ENCODE data around the gene TGFB3.
"Not testable (repeated sequence)": the region's sequence is repeated elsewhere in the genome, so short reads cannot be mapped to it uniquely, and the experiment has no call there.

The TGFB3 gene

DNA sequence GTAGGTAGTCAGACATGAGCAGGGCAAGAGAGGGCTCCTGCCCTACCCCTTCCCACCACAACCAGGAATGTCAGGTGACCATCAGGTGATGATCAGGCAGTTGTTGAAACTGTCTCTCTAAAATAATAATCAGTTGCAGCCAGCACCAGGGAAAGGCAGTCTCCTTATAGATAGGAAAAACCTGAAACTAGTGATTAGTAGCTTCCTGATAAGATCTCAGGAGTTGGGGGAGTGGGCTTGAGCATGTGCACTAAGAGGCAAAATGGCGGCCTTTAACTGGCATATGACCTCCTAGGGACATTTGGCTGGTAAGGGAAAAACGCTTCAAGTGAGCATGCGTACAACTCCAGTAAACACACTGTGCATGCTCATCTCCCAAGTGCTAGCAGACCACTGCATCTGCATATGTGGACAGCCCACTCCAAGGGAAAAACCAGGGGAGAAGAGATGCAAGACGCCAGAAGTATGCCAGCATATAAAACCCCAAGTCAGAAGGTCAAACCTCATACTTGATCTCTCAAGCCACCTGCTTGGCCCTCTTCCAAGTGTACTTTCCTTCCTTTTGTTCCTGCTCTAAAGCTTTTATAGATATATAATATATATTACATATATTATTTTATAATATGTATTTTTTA is 37.1 kb downstream of the TGFB3 start:
- no peak for DNase-seq

DNA sequence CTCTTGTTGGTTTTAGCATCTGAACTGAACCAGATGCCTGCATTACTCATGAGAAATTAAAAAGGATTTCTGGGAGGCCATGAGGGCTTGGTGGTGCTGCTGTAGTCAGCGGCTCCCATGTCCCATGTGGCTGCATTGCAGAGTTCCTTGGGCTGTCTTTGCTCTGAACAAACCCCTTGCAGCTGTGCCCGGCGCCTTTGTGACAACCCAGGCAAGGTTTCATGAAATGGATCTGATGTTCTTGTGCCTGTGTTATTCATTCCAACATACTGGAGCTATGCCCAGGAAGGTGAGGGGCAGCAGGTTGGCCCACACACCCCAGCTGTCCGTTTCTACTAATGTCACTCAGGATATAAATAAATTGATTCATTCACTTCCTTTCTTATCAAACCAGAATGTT is 40.8 kb downstream of the TGFB3 start:
- no peak for DNase-seq

DNA sequence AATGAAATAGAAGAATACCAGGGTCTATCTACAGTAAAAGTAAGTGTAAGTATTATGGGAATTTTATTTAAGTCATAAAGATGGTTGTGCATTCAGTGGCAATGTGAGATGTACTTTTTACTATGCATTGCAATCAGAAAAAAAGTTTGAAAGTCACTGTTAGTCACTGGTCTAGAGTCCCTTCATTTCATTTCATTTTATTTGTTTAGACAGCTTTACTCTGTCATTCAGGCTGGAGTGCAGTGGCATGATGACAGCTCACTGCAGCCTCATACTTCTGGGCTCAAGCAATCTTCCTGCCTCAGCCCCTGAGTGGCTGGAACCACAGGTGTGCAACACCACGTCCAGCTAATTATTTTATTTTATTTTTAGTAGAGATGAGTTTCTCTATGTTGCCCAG is 42.6 kb downstream of the TGFB3 start:
- no peak for DNase-seq

DNA sequence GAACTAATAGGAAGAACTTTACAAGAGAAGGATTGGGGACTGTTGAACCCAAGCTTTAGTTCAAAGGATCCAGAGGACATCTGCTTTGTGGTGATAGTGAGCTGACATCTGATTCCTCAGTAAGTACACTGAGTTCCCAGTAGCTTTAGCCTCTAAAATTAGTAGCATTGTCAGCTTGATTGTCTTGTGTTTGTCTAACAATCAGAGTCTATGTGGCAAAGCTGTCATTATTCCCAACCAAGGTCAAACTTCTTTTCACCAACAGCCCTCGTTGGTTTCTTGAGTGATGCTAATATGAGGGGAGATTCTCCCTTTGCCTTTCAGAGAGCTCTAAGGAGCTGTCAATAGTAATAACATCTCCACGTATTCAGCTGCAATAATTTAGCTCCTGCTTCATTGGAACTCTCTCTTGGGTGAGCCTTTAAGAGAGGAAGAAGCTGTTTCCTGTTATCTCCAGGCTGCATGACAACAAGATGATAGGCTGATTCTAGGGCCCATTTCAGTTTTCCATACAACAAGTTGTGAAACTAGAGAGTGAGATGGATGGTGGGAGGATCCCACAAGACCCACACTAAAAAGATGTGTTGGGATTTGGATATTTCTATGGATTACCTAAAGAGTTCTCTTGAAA is 46.7 kb downstream of the TGFB3 start:
- DNase-seq: no peak

DNA sequence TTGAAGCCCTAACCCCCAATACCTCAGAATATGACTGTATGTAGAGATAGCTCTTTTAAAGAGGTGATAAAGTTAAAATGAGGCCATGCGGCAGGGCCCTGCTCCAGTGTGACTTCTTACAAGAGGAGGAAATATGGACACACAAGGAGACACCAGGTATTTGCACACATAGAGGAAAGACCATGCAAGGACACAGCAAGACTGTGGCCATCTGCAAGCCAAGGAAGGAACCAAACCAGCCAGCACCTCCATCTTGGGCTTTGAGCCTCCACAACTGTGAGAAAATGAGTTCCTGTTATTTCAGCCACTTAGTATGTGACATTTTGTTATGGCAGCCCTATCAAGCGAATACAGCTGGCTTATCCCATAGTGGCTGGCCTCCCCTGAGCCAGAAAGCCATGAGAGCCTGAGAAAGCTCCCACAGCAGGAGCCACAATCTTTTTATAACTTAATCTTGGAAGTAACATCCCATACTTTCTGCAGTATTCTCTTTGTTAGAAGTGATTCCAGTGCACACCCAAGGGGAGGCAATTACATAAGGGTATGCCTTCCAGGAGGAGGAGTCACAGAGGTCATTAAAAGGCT is 48.0 kb downstream of the TGFB3 start:
- DNase-seq: no peak

DNA sequence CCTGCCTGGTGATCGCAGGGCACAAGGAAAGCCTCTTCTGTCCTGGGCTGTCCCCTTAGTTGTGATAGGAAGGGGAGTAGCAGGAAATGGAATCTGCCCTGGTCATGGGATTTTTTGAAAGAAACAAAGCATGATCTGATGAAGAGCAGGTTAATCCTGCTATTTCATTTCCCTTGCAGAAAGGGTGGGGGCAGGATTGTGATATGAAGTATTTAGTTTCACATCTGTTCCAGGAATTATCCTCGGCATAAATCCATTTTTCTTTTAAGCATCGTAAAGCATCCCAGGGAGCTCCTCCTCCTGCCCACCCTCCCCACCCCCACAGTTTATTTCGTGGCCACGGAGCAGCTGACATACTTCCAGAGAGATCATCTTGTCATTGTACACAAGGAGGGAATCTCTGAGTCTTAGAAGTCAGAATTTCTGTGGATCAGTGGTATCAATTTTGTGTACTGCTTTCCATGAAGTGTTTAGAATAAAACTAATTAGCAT is 53.1 kb downstream of the TGFB3 start:
- DNase-seq: no peak

DNA sequence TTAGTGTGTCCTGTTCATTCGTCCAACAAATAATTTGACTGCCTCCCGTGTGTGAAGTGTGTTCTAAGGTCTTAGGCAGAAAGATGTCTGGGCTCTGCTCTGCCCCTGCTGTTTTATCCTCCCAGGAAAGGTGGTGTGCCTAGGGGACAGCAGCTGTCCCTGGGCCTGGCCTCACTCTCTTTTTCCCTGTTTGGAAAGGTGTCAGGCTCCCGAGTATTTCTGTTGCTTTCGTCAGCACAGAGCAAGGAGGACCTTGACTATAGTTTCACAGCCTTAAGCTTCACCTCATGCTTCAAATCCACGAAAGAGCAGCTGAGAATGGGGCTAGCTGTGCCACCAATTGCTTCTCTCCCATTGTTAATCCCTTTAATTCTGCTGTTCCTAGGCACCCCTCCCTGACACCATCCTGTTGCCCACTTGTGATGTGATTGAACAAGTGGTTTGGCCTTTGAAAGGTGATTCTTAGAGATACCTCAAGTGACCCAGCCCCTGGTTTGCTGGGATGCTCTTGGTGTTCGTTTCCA is 54.2 kb downstream of the TGFB3 start:
- DNase-seq: no peak

DNA sequence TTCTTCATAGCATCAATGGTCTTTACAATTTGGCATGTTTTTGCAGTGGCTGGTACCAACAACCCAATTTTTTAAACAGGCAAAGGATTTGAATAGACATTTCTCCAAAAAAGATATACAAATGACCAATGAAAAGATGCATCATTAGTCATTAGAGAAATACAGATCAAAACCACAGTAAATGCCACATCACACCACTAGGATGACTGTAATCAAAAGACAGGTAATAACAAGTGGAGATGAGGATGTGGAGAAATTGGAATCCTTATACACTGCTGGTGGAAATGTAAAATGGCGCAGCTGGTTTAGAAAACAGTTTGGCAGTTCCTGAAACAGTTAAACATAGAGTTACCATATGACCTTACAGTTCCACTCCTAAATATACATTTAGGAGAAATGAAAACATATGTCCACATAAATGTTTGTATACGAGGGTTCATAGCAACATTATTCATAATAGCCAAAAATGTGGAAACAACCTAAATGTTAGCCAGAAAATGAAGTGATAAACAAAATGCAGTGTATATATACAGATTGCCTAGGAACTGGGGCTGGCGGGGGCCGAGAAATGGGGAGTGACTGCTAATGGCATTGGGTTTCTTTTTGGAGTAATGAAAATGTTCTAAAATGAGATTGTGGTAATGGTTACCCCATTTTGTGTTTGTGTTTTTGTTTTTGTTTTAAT is 55.2 kb downstream of the TGFB3 start:
- no peak for DNase-seq

DNA sequence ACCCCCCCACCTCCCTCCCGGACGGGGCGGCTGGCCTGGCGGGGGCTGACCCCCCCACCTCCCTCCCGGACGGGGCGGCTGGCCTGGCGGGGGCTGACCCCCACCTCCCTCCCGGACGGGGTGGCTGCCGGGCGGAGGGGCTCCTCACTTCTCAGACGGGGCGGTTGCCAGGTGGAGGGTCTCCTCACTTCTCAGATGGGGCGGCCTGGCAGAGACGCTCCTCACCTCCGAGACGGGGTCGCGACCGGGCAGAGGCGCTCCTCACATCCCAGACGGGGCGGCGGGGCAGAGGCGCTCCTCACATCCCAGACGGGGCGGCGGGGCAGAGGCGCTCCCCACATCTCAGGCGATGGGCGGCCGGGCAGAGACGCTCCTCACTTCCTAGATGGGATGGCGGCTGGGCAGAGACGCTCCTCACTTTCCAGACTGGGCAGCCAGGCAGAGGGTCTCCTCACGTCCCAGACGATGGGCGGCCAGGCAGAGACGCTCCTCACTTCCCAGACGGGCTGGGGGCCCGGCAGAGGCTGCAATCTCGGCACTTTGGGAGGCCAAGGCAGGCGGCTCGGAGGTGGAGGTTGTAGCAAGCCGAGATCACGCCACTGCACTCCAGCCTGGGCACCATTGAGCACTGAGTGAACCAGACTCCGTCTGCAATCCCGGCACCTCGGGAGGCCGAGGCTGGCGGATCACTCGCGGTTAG is 56.5 kb downstream of the TGFB3 start:
- not testable (repeated sequence) for DNase-seq

DNA sequence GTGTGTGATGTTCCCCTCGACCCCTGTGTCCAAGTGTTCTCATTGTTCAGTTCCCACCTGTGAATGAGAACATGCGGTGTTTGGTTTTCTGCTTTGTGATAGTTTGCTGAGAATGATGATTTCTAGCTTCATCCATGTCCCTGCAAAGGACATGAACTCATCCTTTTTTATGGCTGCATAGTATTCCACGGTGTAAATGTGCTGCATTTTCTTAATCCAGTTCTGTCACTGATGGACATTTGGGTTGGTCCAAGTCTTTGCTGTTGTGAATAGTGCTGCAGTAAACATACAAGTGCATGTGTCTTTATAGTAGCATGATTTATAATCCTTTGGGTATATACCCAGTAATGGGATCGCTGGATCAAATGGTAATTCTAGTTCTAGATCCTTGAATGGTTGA is 61.4 kb downstream of the TGFB3 start:
- not testable (repeated sequence) for DNase-seq

DNA sequence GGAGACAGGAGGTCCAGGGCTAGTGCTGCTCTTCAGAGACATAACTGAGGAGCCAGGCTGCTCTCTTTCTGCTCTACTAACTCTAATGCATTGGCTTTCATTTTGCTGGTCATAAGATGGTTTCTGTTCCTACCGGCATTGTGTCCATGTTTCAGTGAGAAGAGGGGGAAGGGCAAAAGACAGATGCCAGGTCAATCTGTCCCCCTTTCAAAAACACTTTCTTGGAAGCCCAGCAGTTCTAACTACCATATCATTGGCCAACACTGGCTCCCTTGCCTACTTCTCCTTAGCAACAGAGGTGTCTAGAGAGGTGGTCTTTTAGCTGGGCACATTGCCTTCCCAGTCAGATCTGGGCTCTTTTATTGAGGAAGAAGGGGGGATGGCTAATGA is 63.9 kb downstream of the TGFB3 start:
- DNase-seq: no peak

DNA sequence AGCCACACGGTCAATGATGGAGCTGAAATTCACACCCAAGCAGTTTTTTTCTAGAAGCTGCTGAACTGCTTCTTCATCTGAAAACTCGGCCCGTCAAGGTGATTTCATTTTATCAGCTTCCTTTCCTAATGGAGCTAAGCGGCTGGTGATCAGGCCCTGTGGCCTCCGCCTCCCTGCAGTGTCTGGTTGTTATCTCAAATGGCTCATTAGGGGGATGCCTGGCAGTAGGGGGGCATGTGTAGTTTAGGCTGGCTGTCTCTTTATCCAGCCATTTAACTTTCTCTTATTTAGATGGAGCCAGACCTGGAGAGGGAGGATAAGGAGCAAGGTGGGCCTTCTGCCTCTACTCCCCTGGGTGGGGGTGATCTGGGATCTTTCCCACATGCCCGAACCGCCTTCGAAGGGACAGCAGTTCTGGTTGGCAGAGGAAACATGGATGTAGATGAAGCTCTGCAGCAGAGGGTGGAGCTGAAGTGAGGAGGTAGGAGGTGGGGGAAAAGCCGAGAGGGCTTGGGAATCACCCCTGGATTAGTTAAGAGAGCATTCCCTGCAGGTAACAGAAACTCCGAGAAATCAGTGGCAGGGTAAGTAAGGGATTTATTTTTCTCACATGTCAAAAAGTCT is 64.4 kb downstream of the TGFB3 start:
- DNase-seq: no peak

DNA sequence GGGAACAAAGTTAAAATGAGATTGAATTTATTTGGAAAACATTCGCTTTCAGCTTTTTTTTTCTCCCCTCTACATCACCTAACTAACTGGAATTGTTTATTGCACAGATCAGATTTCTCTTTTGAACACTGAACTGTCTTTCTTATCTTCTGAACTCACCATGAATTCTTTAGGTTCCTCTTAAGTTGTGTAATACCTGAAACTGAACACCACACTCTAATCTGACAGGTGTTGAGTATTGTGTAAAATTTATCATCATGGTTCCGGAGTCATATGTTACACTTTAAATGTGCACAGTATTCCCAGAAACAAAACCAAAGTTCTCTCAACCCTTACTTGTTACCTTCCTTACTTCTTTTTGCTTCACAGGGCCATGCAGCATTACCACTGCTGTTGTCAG is 66.8 kb downstream of the TGFB3 start:
- DNase-seq: no peak

DNA sequence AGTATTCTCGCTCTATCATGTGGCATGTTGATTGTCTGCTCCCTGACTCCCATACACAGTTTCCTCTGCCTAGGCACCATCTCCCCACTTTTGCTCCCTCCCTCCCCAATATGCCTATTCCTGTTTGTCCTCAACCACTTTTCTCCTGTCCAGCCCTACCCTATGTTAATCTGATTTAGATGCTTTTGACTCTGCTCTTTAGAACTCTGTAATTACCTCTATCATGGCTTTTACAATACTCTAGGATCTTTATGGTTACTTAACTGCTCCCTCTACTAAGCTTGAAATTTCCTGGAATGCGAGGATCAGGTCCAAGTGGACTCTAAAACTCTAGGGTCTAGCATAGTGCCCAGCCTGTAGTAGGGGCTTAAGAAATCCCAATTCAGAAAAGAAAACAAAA is 68.6 kb downstream of the TGFB3 start:
- no peak for DNase-seq

DNA sequence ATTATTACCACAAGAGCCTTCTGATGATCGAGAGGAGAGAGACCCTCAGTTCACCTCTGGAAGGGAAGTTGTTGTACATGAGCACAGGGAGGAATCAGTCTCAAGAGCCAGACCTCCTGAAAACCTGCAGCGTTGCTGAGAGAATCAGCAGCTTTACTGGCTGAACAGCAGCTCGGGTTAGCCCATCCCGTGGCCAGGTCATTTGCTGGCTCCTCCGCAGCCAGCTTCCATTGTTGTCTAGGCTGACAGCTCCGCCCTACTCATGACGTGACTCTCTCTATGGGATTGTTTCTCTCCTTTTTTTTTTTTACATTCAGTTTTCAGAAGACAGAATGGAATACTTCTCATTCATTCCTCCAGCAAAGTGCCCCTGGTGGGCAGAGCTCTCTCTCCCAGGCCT is 69.9 kb downstream of the TGFB3 start:
- DNase-seq: no peak

DNA sequence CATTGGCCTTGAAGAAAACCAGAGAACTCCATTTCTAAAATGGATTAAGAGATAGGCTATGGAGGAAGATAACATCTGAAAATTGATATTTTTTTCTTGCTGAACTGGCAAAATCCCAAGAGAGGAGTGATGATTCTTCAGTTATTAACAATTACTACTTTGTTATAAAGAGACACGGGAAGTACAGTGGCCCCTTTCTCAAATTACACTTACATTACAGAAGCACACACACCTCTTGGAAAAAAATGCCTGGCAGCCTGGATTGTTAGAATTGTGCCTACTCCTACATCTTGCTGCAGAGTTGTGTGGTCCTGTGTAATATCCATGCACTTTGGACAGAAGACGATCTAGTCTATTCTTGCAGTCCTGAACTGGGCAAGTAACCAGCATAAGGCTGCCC is 71.7 kb downstream of the TGFB3 start:
- no peak for DNase-seq

DNA sequence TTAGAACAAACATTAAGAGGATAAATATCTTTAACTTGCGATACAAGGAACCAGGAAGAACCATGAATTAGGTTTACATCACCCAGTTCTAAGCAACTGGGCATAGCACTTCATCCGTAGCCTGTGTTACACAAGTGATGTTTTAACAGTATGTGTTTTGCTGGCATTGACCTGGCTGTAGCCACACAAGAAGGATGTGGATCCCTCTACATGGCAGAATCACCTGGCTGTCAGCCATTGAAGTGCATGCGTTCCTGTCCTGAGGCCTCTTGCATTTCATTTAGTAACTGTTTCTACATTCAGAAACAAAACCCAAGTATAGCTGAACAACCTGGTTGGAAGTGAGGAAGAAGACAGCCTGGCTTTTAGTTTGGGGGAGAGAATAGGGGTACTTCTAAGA is 72.2 kb downstream of the TGFB3 start:
- DNase-seq: no peak
